Stimulated activated CD8-positive, alpha-beta memory T cell treated with anti-CD3 and anti-CD28 coated beads, Interleukin-12 subunit alpha, Interleukin-12 subunit beta, amount 100 ng/mL, for 24 hours (primary cell): ENCODE data around the gene NKTR.

Experiments
- DNase-seq: peaks from one replicate; pipeline ENCODE4 v3.0.0-alpha.2; 2020; ENCODE audit errors: extremely low read depth

The NKTR gene

DNA sequence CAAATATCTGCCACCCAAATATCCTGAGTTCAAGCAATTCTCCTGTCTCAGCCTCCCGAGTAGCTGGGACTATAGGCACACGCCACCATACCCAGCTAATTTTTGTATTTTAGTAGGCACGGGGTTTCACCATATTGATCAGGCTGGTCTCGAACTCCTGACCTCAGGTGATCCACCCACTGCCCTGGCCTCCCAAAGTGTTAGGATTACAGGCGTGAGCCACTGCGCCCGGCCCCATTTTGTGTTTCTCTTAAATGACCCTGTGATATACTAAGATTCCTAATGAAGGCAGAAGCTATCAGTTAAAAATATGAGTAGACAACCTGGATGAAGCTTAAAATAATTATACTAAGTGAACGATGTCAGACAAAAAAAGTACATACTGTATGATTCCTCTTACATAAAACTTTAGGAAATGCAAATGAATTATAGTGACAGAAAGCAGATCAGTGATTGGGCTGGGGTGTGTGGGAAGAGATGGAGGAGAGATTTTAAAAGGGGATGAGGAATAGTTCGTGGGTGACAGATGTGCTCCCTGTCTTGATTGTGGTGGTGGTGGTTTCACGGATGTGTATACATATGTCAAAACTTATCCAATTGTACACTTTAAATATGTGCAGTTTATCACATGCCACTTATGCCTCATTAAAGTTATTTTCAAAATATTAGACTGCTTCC is 81.0 kb downstream of the NKTR start:
- no peak for DNase-seq

- DNase-seq: no peak
These were observed 82.0 kb downstream of the NKTR start for GRCh38 chr3:42682301-42683070.

DNA sequence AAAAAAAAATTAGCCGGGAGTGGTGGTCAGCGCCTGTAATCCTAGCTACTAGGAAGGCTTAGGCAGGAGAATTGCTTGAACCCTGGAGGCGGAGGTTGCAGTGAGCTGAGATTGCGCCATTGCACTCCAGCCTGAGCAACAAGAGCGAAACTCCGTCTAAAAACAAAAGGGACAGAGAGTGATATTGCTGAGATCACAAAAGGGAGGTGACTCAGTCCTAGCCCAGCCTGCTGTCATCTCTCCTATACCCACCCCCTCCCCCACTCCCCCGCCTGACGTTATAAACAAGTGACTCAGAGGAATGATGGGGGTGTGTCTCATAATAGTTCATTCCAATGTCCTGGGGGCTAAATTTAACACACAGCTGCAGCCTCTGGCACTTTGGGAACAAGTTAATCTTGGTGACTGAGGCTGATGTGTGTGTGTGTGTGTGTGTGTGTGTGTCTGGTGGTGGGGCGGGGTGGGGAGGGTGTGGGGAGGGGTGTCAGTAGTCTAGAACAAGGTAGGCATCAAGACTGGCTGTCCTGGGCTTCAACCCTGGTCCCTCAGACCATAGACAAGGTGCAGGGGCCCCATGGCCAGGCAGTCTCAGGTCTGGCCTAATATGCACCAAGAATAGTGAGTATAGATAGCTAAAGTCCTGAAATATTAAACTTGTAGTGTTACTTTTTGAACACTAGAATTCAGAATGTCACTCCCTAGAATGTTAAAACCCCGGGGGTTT is 83.6 kb downstream of the NKTR start:
- DNase-seq: peak; percentile 20

GRCh38 chr3:42684632-42685362 is 84.3 kb downstream of the NKTR start:
- DNase-seq: no peak

DNA sequence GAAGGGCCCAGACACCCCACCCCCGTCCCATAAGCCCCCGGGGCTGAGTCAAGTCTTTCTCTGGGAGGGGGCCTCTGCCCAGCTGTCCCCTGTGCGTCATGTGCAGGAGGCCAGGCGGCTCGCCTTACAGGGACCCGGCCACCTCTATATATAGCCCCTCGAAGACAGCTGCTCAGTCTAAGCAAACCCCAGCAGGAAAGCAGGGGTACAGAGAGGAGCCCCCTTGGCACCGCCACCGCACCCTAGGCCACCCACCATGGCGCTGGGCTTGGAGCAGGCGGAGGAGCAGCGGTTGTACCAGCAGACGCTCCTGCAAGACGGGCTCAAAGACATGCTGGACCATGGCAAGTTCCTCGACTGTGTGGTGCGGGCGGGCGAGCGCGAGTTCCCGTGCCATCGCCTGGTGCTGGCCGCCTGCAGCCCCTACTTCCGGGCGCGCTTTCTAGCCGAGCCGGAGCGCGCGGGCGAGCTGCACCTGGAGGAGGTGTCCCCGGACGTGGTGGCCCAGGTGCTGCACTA is 84.9 kb downstream of the NKTR start, which contains the start of gene KLHL40:
TSS of gene KLHL40 (plus strand) at position 175 of the 519 bp plus-strand sequence. CDS start at position 257, 82 bp downstream.
- DNase-seq: no peak

DNA sequence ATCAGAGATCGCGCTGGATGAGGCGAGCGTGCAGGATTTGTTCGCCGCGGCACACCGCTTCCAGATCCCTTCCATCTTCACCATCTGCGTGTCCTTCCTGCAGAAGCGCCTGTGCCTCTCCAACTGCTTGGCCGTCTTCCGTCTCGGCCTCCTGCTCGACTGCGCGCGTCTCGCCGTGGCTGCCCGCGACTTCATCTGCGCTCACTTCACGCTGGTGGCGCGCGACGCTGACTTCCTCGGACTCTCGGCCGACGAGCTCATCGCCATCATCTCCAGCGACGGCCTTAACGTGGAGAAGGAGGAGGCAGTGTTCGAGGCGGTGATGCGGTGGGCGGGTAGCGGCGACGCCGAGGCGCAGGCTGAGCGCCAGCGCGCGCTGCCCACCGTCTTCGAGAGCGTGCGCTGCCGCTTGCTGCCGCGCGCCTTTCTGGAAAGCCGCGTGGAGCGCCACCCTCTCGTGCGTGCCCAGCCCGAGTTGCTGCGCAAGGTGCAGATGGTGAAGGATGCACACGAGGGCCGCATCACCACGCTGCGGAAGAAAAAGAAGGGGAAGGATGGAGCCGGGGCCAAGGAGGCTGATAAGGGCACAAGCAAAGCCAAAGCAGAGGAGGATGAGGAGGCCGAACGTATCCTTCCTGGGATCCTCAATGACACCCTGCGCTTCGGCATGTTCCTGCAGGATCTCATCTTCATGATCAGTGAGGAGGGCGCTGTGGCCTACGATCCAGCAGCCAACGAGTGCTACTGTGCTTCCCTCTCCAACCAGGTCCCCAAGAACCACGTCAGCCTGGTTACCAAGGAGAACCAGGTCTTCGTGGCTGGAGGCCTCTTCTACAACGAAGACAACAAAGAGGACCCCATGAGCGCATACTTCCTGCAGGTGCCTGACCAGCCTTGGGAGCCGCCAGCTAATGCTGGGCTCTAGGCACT is 85.7 kb downstream of the NKTR start:
- no peak for DNase-seq

GRCh38 chr3:42686832-42687650 is 86.6 kb downstream of the NKTR start:
- DNase-seq: no peak

- DNase-seq: no peak
These were observed 87.5 kb downstream of the NKTR start for GRCh38 chr3:42688016-42688415.

- no peak for DNase-seq
These were observed 88.3 kb downstream of the NKTR start for GRCh38 chr3:42688487-42689420.

GRCh38 chr3:42689421-42690014 is 89.0 kb downstream of the NKTR start:
- no peak for DNase-seq

DNA sequence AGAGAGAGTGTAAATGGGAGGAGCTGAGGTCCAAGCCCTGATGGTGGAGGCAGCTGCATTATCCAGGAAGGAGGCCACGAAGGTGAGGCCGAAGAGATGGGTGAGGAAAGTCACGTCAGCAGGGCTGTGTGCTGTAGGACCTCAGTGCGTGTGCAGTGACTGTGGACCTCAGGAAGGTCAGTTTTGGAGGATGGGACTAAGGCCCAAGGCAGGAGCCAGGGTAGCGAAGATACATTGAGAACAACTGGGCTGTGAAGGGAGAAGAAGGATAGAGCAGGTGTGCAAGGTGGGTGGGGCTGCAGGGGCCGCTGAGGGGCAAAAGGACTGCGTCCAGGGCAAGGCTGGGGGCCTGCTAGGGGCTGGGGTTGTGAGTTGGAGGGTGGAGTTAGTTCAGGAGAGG is 89.7 kb downstream of the NKTR start:
- DNase-seq: no peak

- no peak for DNase-seq
These were observed 90.5 kb downstream of the NKTR start for GRCh38 chr3:42690766-42691680.

DNA sequence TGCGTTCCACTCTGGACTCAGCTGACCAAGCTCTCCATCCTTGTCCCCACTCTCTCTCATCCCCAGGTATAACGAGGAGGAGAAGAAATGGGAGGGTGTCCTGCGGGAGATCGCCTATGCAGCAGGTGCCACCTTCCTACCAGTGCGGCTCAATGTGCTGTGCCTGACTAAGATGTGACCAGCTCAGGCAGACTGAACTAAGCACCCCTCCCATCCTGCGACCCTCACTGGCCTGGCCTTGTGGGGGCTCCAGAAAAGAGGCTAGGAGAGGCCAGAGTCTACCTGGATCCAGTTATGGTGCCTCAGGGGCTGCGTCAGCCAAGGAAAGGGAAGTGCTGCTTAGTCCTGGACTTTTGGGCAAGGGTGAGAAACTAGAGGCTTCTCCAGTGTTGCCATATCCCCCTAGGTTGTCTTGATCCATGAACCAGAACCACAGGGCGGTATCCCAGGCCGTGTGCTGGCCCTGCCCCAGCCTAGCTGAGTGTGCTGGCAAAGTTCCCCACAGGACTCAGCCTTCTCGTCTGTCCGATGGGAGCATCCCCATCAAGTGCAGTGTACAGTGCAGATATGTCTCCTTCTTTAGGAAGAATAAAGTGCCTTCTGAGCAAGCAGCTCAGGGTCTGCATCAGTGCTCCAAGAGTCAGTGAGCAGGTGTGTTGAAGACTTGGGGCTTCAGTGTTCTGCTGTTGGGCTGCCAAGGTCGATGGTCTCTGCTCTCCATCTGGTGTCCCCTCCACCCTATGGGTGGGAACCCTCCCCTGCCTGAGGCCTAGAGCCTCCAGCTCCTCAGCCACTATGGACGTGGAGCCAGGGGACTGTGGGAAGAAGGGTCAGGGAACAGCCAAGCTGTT is 91.6 kb downstream of the NKTR start:
- no peak for DNase-seq

DNA sequence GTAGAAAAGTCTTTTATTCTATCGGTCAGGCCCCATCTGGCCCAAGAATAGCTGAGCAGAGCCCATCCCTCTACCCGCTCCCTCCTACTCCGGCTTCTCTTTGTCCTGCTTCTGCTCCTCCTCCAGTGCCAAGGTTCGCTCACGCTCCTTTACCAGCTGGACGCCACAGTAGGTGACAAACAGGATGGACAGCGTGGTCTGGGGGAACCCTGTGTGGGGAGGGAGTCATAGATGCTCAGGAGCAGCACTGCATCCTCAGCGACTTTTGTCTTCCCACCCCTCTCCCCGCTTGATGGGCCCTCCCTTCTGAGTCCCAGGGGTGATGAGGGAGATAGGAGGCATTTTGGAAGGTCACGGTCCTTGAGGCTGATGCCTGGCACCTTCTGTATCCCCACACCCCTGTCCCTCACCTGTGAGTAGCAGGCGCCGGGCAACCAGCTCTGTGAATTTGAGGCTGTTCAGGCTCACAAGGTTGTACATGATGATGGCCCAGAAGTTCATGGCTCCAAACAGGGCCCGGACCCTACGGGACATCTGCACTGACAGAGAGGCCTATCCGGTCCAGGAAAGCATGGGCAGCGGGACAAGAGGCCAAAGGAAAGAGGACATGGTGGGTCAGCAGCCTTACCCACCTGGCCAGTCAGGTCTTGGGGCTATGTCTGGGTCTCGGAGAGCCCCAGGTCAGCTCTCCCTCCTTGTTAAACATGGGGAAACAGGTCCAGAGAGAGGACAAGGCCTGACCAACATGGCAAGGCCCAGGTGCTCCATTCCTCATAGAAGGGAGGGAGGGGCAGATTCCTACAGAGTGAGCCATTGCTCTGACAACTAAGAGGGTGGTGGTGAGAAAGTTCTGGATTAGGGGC is 92.4 kb downstream of the NKTR start:
- no peak for DNase-seq

DNA sequence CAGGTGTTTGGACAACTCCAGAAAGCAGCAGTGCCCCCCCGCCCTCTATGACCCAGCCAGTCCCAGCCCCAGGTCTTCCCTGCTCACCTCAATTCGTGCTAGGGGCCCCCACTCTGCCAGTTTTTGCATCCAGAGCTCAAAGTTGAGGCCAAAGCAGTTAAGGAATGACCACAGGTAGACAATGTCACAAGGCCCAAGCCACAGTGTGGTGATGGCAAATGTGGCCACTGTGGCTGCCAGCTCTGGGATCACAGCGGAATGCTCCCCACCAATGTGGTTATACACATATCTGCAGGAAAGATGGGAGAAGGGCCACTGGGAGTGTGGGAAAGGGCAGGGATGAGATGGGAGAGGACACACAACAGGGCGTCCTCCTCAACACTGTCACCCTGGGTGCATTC is 93.0 kb downstream of the NKTR start:
- DNase-seq: no peak
